ENCODE data around the gene TAF13.

TAF13 gene

GRCh38 chr1:109109906-109110305 is 34.1 kb upstream of the TAF13 start:
- Histone ChIP-seq H3K36me3 (ENCODE audit: control insufficient read depth, insufficient read depth, low read length) (no peaks in the 10 kb centered on the region), H3K4ac (ENCODE audit: low read depth, low read length) (no peak overlapping the region), H2BK5ac (ENCODE audit: low read length) (no peak overlapping the region), H2BK15ac (replicated peaks; ENCODE audit: low read depth) (no peak overlapping the region), H3K4me2 (ENCODE audit: low read length) (no peak overlapping the region), H3K4me1 (ENCODE audit: control insufficient read depth, low read depth, low read length) (no peaks in the 10 kb centered on the region), H3K27ac (ENCODE audit: low read depth, low read length) (no peak overlapping the region), H3K79me1 (ENCODE audit: low read length) (no peaks in the 10 kb centered on the region), H3K79me2 (ENCODE audit: control insufficient read depth, insufficient read depth, low read length) (no peaks in the 10 kb centered on the region), H3K27me3 (ENCODE audit: insufficient read depth, low read length, poor library complexity) (peaks cover 17% of the 10 kb centered on the region), H4K8ac (ENCODE audit: low read depth, low read length) (no peak overlapping the region), H3K18ac (ENCODE audit: low read length) (no peak overlapping the region), H3K56ac (ENCODE audit: low read length) (no peak overlapping the region), H2BK120ac (ENCODE audit: low read depth, low read length) (no peak overlapping the region), H4K5ac (ENCODE audit: low read length) (no peak overlapping the region), H3K9ac (ENCODE audit: low read length) (no peak overlapping the region), H3K4me3 (ENCODE audit: low read length) (no peak overlapping the region), H3K23ac (ENCODE audit: low read length) (no peak overlapping the region), H2AK5ac (ENCODE audit: low read length) (no peak overlapping the region)
- WGBS (ENCODE audit: extremely low coverage, insufficient coverage, low lambda C conversion rate) = no CpG with 5 or more reads among the region's 3 CpGs
- DNase-seq = no peak

- no peak overlapping the region for H2AK5ac ChIP-seq (ENCODE audit: low read length)
- no peak overlapping the region for H2BK5ac ChIP-seq (ENCODE audit: low read length)
- no peak overlapping the region for H3K9ac ChIP-seq (ENCODE audit: low read length)
- H2BK15ac ChIP-seq (replicated peaks; ENCODE audit: low read depth) = no peak overlapping the region
- no peak for DNase-seq
- no peaks in the 10 kb centered on the region for H3K79me2 ChIP-seq (ENCODE audit: control insufficient read depth, insufficient read depth, low read length)
- no peak overlapping the region for H3K27ac ChIP-seq (ENCODE audit: low read depth, low read length)
- peaks cover 2% of the 10 kb centered on the region for H3K27me3 ChIP-seq (ENCODE audit: insufficient read depth, low read length, poor library complexity)
- H3K4ac ChIP-seq (ENCODE audit: low read depth, low read length) = no peak overlapping the region
- no peak overlapping the region for H4K5ac ChIP-seq (ENCODE audit: low read length)
- H3K18ac ChIP-seq (ENCODE audit: low read length) = no peak overlapping the region
- no peaks in the 10 kb centered on the region for H3K36me3 ChIP-seq (ENCODE audit: control insufficient read depth, insufficient read depth, low read length)
- H3K4me1 ChIP-seq (ENCODE audit: control insufficient read depth, low read depth, low read length) = no peaks in the 10 kb centered on the region
- no peak overlapping the region for H4K8ac ChIP-seq (ENCODE audit: low read depth, low read length)
- no peak overlapping the region for H3K23ac ChIP-seq (ENCODE audit: low read length)
- H3K56ac ChIP-seq (ENCODE audit: low read length) = no peak overlapping the region
- H2BK120ac ChIP-seq (ENCODE audit: low read depth, low read length) = no peak overlapping the region
- no peak overlapping the region for H3K4me3 ChIP-seq (ENCODE audit: low read length)
- H3K4me2 ChIP-seq (ENCODE audit: low read length) = no peak overlapping the region
- no CpG with 5 or more reads among the region's 7 CpGs for WGBS (ENCODE audit: extremely low coverage, insufficient coverage, low lambda C conversion rate)
- no peaks in the 10 kb centered on the region for H3K79me1 ChIP-seq (ENCODE audit: low read length)
These were observed 32.0 kb upstream of the TAF13 start for GRCh38 chr1:109107785-109108184.

- Histone ChIP-seq H3K79me2 (ENCODE audit: control insufficient read depth, insufficient read depth, low read length) (peaks cover 3% of the 10 kb centered on the region), H2BK15ac (replicated peaks; ENCODE audit: low read depth) (no peak overlapping the region), H4K5ac (ENCODE audit: low read length) (no peak overlapping the region), H3K4me1 (ENCODE audit: control insufficient read depth, low read depth, low read length) (no peaks in the 10 kb centered on the region), H3K4me2 (ENCODE audit: low read length) (no peak overlapping the region), H3K23ac (ENCODE audit: low read length) (no peak overlapping the region), H3K27ac (ENCODE audit: low read depth, low read length) (no peak overlapping the region), H3K4ac (ENCODE audit: low read depth, low read length) (no peak overlapping the region), H2AK5ac (ENCODE audit: low read length) (no peak overlapping the region), H3K36me3 (ENCODE audit: control insufficient read depth, insufficient read depth, low read length) (no peaks in the 10 kb centered on the region), H2BK5ac (ENCODE audit: low read length) (no peak overlapping the region), H3K4me3 (ENCODE audit: low read length) (no peak overlapping the region), H4K8ac (ENCODE audit: low read depth, low read length) (no peak overlapping the region), H3K18ac (ENCODE audit: low read length) (no peak overlapping the region), H3K79me1 (ENCODE audit: low read length) (no peaks in the 10 kb centered on the region), H3K27me3 (ENCODE audit: insufficient read depth, low read length, poor library complexity) (peaks cover 2% of the 10 kb centered on the region), H3K56ac (ENCODE audit: low read length) (no peak overlapping the region), H3K9ac (ENCODE audit: low read length) (no peak overlapping the region), H2BK120ac (ENCODE audit: low read depth, low read length) (no peak overlapping the region)
- no peak for DNase-seq
- no CpG with 5 or more reads among the region's 4 CpGs for WGBS (ENCODE audit: extremely low coverage, insufficient coverage, low lambda C conversion rate)
These were observed 30.1 kb upstream of the TAF13 start for GRCh38 chr1:109105881-109106280.

GRCh38 chr1:109104364-109105151 is 28.8 kb upstream of the TAF13 start:
- Histone ChIP-seq H3K79me1 (ENCODE audit: low read length) (no peaks in the 10 kb centered on the region), H3K4me3 (ENCODE audit: low read length) (no peak overlapping the region), H2BK15ac (replicated peaks; ENCODE audit: low read depth) (no peak overlapping the region), H3K4ac (ENCODE audit: low read depth, low read length) (no peak overlapping the region), H3K18ac (ENCODE audit: low read length) (no peak overlapping the region), H3K79me2 (ENCODE audit: control insufficient read depth, insufficient read depth, low read length) (peaks cover 11% of the 10 kb centered on the region), H4K8ac (ENCODE audit: low read depth, low read length) (no peak overlapping the region), H3K56ac (ENCODE audit: low read length) (no peak overlapping the region), H3K4me2 (ENCODE audit: low read length) (no peak overlapping the region), H3K36me3 (ENCODE audit: control insufficient read depth, insufficient read depth, low read length) (no peaks in the 10 kb centered on the region), H2BK120ac (ENCODE audit: low read depth, low read length) (no peak overlapping the region), H3K23ac (ENCODE audit: low read length) (no peak overlapping the region), H3K4me1 (ENCODE audit: control insufficient read depth, low read depth, low read length) (no peaks in the 10 kb centered on the region), H2AK5ac (ENCODE audit: low read length) (no peak overlapping the region), H4K5ac (ENCODE audit: low read length) (no peak overlapping the region), H3K27ac (ENCODE audit: low read depth, low read length) (no peak overlapping the region), H2BK5ac (ENCODE audit: low read length) (no peak overlapping the region), H3K27me3 (ENCODE audit: insufficient read depth, low read length, poor library complexity) (no peaks in the 10 kb centered on the region), H3K9ac (ENCODE audit: low read length) (no peak overlapping the region)
- no CpG with 5 or more reads among the region's 20 CpGs for WGBS (ENCODE audit: extremely low coverage, insufficient coverage, low lambda C conversion rate)
- DNase-seq = no peak

- H2BK5ac ChIP-seq (ENCODE audit: low read length) = peak overlapping the region; percentile 97
- H2BK120ac ChIP-seq (ENCODE audit: low read depth, low read length) = no peak overlapping the region
- H3K4me1 ChIP-seq (ENCODE audit: control insufficient read depth, low read depth, low read length) = no peaks in the 10 kb centered on the region
- H2BK15ac ChIP-seq (replicated peaks; ENCODE audit: low read depth) = no peak overlapping the region
- peak overlapping the region; percentile 88 for H3K4ac ChIP-seq (ENCODE audit: low read depth, low read length)
- DNase-seq = peak; percentile 99
- peak overlapping the region; percentile 81 for H3K18ac ChIP-seq (ENCODE audit: low read length)
- H4K8ac ChIP-seq (ENCODE audit: low read depth, low read length) = no peak overlapping the region
- H3K27me3 ChIP-seq (ENCODE audit: insufficient read depth, low read length, poor library complexity) = no peaks in the 10 kb centered on the region
- H3K4me2 ChIP-seq (ENCODE audit: low read length) = peak overlapping the region; percentile 30
- peak overlapping the region; percentile 100 for H3K9ac ChIP-seq (ENCODE audit: low read length)
- peak overlapping the region; percentile 71 for H3K27ac ChIP-seq (ENCODE audit: low read depth, low read length)
- peak overlapping the region; percentile 100 for H3K56ac ChIP-seq (ENCODE audit: low read length)
- H2AK5ac ChIP-seq (ENCODE audit: low read length) = no peak overlapping the region
- peak overlapping the region; percentile 11 for H3K23ac ChIP-seq (ENCODE audit: low read length)
- no peaks in the 10 kb centered on the region for H3K36me3 ChIP-seq (ENCODE audit: control insufficient read depth, insufficient read depth, low read length)
- peak overlapping the region; percentile 99 for H3K4me3 ChIP-seq (ENCODE audit: low read length)
- peaks cover 11% of the 10 kb centered on the region for H3K79me2 ChIP-seq (ENCODE audit: control insufficient read depth, insufficient read depth, low read length)
- no CpG with 5 or more reads among the region's 77 CpGs for WGBS (ENCODE audit: extremely low coverage, insufficient coverage, low lambda C conversion rate)
- no peaks in the 10 kb centered on the region for H3K79me1 ChIP-seq (ENCODE audit: low read length)
- no peak overlapping the region for H4K5ac ChIP-seq (ENCODE audit: low read length)
These were observed 24.4 kb upstream of the TAF13 start for GRCh38 chr1:109099938-109100773.

All from mesendoderm (in vitro differentiated cells).